ENCODE measurements around the gene EDN2.

- TF ChIP-seq CTCF (IDR thresholded peaks at IDR 0.05; ENCODE audit: insufficient read depth, low read length, poor library complexity, severe bottlenecking) (no peak), EZH2phosphoT487 (conservative IDR thresholded peaks at IDR 0.05; ENCODE audit: low read length) (no peak)
Observed at GRCh38 chr1:41490911-41491310, 6.4 kb upstream of the EDN2 start.
